Muscle of back (tissue), 11 donors: ENCODE results near the gene NEGR1. TPM values are rescaled to one million over a fixed set of nuclear protein-coding genes. Genes with fewer than 3 reads are reported as not detected.

Experiments used
- DNase-seq, 3 donors: peaks; one replicate each; pipeline versions ENCODE4 v3.0.0 to v3.0.0-alpha.2; 2013
- polyA plus RNA-seq, 10 donors: library from polyadenylated mRNA; unstranded; fragments of 120-200 nt; gene quantifications; one replicate each; pipeline ENCODE4 v1.2.1, GENCODE V29; 2013; ENCODE audit not compliant: insufficient read length in 10 of 10

NEGR1 gene
- polyA plus RNA-seq, 10 donors: 12.2 to 37.9 (median 23.2) TPM

DNA sequence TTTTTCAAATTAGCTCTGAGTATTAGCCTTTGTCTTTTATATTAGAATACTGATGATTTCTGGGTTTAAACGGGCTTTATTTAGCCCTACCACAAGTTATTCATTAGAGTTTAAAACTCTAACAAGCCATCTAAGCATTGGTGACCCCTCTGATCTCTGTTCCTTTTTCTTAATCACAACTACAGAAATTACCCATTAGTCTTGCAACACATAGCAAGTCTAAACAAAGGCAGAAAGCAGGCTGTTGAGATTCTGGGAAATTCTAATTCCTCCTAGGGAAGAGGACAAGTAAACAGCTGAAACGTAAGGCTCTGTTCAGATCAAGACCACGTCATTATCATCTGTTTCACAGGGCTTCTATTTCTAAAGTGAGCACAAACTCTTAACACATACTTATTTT is 710.3 kb downstream of the NEGR1 start:
- DNase-seq: no peak

DNA sequence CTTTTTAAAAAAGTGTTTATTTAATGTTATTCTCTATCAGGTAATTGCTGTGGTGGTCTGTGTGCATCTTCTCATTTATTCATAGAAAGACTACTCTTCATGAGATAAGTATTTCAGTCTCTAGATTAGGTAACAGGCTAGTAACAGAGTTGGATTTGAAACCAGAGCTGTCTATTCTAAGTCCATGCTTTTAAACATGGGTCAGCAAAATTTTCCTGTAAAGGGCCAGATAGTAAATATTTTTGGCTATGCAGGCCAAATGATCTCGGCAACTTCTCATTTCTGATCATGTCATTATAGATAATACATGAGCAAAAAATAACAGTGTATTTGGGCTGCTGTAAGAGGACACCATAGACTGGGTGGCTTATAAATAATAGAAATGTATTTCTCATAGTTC is 715.9 kb downstream of the NEGR1 start:
- DNase-seq: no peak

- DNase-seq: no peak
Measured at GRCh38 chr1:71565831-71566230, 716.5 kb downstream of the NEGR1 start.

DNA sequence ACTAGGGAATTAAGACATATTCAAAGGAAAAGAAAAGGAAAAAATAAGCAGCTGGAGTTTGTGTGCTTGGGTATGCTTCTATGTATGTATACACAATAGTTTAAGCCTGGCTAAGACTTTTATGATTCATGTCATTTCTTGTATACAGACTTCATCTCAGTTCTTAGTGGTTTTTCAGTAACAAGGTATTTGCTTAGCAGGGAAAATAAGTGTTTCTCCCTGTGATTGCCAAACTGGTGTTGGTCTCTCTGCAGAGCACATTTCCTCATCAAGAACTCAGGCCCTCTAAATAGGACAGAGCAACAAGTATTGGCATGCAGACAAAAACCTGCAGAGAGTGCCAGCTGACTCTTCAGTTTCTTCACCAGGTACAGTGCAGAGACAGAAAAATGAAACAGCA is 717.1 kb downstream of the NEGR1 start:
- no peak for DNase-seq

DNA sequence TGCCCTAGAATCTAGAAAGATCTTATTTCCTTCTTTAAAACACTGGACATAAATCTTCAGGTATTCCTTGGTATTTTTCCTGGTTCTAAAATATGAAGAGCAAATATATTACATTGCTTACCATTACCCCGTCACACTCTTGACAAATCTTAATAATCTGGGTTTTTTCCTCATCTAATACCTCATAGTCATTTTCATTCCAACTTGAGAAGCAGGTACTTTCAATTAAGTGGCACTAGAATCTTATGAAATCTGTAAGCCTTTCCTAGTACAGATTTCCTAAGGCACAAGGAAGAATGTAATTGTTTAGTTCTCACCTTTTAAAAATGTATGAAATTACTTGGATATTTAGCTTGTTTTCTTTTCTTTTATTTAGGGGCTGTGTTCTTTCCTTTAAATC is 720.0 kb downstream of the NEGR1 start:
- no peak for DNase-seq

DNA sequence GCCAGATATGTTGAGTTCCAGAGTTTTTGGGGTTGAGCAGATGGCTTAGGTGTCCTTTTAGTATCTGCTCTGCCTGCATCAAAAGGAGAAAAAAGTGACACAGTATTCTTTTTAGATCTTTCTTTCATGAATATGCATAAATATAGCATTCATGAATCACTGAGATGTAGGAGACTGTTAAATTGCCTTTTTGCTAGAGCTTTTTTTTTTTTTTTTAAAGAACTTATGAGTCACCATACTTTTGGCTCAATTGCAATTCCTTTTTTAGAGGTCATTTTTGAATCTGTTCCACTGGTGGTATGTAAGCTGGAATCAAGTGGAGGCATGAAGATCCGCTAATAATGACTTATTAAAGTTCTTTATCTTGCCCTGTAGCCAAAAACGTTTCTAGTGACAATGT is 720.6 kb downstream of the NEGR1 start:
- DNase-seq: peak in 1 of 3 donors; percentile 45

- DNase-seq: no peak
Measured at GRCh38 chr1:71561206-71561605, 721.1 kb downstream of the NEGR1 start.

- DNase-seq: no peak
Measured at GRCh38 chr1:71559880-71560279, 722.5 kb downstream of the NEGR1 start.

DNA sequence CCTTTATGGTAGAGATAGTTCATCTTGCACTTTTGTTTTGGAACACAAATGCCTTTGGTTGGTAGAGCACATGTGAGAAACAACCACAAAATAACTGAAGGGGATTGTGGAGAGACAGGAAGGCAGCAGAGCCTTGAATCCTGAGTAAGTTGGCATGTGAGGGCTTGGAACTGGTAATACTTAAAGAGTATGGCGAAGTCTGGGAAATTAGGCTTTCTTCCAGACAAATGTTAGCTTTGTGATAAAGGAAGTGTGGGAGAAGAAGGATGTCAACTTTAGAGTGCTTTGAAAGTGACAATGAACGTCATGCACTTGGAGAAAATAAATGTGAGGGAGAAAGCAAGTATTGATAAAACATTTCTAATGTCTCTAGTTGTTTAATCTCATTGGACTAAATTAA is 725.2 kb downstream of the NEGR1 start:
- DNase-seq: no peak

- DNase-seq: no peak
Measured at GRCh38 chr1:71548398-71548890, 733.9 kb downstream of the NEGR1 start.

- no peak for DNase-seq
Measured at GRCh38 chr1:71542155-71542554, 740.2 kb downstream of the NEGR1 start.

DNA sequence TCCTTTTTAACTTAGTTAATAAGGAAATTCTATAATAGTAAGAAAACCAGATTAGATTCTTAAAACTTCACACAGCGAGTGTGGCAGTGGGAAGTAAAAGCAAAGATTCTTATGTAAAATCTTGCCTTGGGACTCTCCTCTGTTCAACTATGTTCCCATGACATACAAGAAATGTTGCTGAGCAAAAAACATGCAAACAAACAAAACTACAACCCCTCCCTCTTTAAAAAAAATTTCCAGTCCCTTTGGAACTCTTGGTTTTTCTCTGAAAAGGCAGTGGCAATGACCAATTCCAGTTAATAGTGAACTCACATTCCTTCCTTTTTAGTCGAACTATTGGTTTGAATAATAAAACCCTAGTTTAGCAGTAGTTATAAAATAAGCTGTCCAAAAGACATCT is 748.4 kb downstream of the NEGR1 start:
- peak in 1 of 3 donors; percentile 19 for DNase-seq

DNA sequence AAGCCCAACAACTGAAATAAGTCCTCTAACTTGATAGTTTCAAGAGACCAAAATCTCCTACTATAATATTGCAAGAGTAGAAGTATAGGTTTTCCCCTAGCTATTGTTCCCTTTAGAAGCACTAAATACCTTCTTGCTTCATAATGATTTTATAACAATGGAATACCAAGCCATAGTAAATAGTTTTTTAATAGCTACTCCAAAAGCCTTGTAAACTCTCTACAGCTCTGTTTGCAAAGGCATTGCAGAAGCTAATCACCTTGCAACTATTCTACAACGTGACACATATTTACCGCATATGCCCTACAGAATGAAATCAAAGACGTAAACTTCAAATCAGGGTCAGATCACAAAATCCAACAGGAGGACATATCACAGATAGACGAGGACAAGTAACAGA is 750.0 kb downstream of the NEGR1 start:
- DNase-seq: no peak

DNA sequence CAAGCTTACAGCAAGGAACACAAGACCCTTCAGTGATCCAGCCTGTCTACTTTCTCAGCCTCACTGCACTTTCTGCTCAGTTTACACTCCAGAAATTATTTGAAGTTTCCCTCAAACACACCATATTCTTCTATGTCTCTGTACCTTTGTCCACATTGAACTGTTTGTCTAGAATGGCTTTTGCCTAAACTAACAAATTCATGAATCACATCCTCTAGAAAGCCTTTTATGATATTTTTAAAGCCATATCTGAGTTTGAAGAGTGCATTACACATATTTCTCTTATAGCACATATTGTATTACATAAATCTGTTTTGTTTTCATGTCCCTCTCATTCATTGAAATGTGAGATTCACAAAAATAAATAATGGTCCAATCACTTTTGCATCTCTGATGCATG is 755.5 kb downstream of the NEGR1 start:
- no peak for DNase-seq

- no peak for DNase-seq
Measured at GRCh38 chr1:71522721-71523120, 759.6 kb downstream of the NEGR1 start.

DNA sequence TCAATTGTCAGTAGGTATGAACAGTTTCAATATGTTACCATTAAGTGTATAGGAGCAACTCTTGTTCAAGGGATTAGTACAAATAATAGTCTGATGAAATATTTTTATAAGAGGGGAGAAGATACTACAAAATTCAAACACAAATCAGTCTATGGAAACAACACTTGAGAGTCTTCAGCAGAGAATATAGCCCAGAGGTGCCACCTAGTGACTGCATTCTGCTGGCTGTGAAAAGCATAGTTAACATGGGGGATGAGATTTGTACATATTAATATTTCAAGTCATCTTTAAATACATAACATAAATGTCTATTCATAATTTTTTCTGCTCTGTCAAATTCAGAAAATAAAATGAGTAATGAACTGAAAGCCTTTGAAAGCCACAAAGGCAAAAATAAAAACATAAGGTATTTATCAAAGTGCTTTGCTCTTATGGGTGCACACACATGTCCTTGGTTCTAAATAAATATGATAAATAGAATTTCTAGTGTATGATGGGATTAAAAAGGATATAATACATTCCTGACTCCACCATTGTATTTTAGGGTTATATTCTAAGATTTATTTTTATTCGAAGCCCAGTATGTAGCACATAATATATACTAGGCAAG is 760.6 kb downstream of the NEGR1 start:
- peak; percentile 13 to 44 (median 14) for DNase-seq

GRCh38 chr1:71511505-71511904 is 770.8 kb downstream of the NEGR1 start:
- DNase-seq: no peak

- DNase-seq: no peak
Measured at GRCh38 chr1:71510725-71511124, 771.6 kb downstream of the NEGR1 start.

GRCh38 chr1:71509051-71509595 is 773.2 kb downstream of the NEGR1 start:
- no peak for DNase-seq

GRCh38 chr1:71502006-71502405 is 780.3 kb downstream of the NEGR1 start:
- DNase-seq: no peak

DNA sequence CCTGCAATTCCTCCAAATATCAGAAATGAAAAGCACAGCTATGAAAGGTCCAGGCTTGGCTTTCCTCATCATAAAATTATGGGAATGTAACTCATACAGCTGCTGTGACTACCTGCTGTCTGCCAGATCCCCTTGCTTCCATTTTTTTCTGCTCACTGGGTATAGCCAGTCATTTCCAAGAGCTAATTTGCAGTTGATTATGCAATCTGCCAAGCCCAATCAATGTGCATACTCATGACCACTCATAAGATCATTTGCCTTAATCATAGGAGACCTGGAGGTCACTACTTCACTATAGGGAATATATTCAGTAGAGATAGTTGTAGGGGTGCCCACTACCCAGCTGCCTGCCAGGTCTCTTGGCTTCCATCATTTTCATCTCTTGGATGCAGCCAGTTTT is 783.8 kb downstream of the NEGR1 start:
- DNase-seq: no peak

GRCh38 chr1:71494163-71494562 is 788.2 kb downstream of the NEGR1 start:
- DNase-seq: no peak

DNA sequence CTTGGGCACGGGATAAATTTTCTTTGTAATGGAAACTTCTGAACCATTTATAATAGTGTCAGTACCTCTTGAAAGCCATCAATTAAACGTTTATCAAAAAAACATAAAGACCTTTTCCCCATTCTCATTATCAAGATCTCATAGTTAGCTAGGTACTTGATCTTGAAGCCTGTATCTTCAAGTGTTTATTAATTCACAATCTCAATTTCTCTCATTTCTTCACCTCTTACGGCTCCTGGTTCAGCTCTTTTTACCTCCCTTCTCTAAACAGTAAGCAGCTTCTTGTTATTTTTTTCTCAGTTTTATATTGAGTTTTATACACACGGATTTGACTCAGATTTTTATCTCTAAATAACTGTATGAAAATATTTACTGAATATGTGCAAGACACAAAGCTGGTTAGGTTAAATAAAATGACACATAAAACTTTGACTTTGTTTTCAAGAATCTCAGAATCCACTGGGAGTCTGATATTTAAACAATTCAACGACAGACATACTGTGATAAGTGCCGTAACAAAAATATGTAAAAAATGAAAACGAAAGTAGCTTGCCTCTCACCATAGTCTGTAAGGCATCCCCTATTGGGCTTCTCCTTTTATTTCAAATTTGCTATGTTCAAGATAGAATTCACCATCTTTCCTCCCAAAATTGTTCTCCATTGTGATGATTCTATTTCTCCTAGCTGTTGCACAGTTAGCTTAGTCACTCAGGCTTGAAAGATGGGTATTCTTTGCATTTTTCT is 789.9 kb downstream of the NEGR1 start:
- no peak for DNase-seq
